HTERT RPE-1 (cell line): Measurements from ENCODE around the gene CLEC16A.

ENCODE experiments used
- in situ Hi-C: fragments of 300-500 bp; cut with MboI; formaldehyde crosslinking; loops from 4 replicates; pipeline ENCODE4 v1.14.3; 2020; ENCODE audit warnings: low sequenced_read_pairs

CLEC16A gene

DNA sequence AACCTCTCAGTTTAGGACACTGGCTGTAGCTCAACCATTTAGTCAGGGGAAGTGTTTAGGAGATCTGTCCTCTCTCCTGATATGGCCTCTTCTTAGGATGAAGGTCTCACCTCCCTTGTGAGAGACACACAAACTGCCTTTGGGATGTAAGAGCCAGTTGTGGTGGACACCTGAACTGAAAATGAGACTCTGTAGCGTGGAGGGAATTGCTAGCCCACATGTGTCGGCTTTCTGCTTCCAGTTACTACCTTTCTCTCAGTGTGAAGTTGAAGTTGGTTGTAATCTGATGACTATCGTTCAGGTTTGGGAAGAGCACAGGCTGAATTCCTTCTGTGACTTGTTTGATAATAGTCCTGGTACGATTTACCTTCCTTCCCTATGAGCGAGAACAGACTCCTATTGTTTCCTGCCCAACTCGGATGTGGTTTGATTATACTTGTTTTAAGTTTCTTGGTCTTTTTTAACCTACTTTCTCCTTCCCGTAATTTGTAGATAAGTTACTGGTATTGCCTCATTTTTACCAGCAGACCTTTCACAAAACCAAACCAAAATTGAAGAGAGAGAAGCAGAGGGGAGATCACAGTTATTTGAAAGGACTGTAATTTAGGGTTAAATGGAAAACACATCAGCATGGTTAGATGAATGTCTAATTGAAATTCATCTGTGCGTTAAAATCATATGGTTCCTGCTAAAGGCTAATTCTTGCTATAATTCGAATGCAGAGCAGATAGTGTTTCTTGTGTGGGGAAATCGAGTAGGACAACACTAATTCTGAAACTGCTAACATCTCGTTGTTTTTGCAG lies 43.2 kb downstream of the CLEC16A start:
- in situ Hi-C loops, result no loop called here

DNA sequence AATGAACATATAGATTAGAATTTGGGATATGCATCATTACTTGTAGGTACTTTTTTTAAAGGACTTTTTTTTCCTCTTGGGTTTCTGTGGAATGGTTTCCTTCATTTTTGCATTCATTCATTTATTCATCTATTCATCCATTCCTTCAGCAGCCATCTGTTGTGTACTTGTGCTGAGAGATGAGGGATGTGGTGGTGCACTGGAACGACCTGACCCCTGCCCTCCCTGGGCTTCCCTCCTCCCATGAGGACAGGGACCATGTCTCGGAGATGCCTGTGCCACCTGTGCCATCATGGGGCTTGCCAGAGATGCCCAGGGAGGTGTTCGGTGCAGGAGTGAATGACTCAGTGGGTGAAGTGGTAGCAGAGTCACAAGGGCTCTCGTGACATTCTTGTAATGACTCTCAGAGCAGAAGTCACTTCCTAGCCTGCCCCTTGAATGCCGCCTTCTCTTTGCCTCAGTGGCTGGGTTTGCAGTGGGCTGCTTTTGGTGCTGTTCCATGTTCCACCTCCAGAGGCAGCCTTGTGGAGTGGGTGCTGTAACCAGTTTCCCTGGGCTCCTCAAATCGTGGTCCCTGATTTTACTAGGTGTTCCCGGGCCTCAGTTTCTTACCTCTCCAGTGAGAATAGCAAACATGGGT lies 43.9 kb downstream of the CLEC16A start:
- in situ Hi-C loops, result no loop called here

DNA sequence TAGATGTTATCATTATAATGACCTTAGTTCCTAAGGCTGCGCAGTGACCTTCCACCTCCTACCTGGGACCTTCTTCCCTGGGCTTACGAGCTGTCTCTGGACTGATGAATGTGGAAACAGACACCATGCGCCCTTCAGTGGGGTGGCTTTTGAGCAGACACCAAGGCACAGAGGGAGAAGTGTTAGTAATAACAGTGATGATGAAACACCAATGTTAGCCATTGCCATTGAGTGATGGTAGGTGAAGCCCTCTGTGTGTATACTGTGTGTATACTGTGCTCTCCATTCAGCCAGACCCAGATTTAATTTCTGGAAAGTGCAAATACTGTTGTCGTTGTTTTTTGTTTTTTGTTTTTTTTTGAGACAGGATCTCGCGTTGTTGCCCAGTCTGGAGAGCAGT lies 44.5 kb downstream of the CLEC16A start:
- in situ Hi-C loops, result no loop called here

DNA sequence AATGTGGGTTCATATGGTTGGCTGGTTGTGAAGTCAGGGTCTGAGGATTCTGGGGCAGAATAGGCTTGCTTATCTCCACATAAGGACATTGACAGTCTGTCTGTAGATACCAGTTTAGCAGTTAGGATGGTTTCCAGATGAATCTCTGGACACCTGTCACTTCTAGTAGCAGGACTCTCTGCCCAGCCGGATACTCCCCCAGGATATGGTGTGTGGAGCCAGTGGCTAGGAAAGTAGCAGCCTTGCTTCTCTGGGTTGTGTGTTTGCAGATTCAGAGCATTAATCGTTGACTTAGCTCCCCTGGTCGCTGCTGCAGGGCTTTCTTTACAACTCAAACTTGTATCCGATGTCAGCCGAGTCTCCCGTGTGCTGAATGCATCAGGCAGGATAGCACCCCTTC lies 45.2 kb downstream of the CLEC16A start:
- in situ Hi-C loops, result no loop called here

DNA sequence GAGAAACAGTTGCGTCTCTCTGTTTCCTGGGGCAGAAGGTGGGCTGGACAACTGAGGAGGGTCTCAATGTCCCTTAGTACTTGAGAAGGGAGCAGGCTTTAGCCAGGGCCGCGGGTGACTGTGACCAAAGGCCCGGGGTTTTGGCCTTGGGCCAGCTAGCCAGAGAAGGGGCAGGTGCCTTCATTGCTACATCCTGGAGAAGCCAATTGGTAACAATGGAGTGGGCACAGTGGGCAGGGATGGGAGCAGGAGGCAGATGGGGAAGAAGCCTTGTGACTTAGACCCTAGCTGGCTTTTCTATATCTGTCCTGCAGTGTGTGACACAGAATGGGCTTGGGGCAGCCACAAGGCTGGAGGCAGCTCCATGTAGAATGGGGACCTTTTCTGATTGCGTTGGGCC lies 46.0 kb downstream of the CLEC16A start:
- in situ Hi-C loops, result no loop called here

DNA sequence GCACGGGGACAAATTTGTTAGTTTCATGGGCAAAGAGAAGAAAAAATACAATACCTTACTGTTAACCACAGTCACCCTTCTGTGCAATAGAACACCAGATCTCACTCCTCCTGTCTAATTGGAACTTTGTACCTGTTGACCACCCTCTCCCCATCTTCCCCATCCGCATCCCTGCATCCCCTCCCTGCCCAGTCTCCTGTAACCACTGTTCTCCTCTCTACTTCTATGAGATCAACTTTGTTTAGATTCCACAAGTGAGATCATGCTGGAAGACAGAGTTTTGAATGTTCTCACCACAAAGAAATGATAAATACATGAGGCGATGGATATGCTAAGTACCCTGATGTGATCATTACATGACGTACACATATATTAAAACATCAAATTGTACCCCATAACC lies 47.7 kb downstream of the CLEC16A start:
- in situ Hi-C loops, result no loop called here

DNA sequence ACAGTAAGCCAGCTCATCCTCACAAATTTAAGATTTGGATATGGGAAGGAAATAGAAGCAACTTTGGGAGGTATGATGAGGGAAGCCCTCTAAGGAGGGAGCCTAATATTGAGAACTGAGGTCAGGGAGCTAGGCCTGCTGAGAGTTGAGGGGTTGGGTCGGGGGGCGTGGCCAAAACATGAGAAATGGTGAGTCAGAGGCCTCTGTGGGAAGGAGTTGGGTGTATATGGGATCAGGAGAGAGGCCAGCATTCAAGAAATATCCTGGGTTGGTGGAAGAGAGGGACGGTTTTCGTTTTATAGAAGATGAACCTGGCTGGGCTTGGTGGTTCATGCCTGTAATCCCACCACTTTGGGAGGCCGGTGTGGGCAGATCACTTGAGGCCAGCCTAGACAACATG lies 48.4 kb downstream of the CLEC16A start:
- in situ Hi-C loops, result no loop called here

DNA sequence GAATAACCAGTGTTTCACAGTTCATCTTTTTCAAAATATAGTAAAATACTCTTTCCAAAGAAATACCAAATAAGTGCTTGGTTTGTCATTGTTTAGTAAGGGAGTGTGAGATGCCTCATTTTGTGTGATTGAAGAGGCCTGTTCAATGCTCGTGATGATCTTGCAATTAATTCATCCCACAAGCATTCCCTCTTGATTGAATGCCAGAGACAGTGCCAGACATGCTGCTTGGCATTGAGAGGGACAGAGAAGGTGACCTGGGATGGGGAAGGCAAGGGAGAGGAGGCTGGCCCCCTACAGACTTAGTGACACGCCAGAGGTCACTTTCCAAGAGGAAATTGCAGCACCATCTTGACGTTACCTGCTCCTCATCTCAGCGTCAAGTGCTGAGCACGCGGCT lies 49.3 kb downstream of the CLEC16A start:
- in situ Hi-C loops, result no loop called here

DNA sequence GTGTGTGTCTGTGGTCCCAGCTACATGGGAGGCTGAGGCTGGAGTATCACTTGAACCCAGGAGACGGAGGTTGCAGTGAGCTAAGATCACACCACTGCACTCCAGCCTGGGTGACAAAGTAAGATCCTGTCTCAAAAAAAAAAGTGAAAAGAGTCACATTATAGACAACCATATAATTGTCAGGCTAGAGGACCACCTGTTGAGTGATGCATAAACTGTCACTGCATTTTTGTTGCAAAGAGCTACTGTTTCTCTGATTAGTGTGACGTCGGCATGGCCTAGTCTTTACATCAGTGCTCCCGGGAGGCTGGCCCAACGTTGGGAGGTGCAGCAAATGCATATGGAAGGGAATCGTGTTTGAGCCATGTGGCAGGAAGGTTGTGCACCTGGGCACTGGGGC lies 50.2 kb downstream of the CLEC16A start:
- in situ Hi-C loops, result no loop called here

DNA sequence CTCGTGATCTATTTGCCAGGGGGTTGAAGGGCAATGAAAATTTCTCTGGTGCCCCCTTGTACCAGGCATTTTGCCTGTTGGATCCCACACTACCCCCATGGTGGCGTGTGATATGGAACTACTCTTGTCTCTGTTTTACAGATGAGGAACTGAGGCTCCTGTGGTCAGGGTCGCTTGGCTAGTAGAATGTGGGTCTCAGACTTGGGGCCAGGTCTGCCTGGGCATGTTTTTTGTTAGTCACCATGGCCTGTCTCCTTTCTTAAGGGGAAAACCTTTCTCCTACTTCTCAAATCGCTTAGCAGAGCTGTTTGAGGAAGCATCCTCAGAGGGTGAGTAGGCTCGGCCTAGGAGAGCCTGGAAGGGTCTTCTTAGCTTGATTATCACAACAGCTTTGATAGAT lies 51.2 kb downstream of the CLEC16A start:
- in situ Hi-C loops, result no loop called here

DNA sequence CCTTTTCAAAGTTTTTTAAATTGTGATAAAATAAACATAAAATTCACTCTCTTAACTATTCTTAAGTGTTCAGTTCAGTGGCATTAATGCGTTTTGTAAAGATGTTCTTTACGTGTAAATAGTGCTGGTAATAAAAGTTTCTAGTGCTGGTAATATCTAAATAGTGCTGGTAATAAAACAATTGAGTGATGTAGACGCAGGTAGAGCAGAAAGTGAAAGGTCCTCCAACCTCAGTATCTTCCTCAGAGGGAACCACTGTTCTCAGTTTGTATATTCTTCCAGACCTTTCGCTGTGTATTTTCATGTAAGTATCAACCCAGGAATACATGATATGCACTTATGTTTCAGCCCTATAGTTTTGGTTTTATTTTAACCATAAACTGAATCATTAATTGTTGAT lies 53.1 kb downstream of the CLEC16A start:
- in situ Hi-C loops, result no loop called here

DNA sequence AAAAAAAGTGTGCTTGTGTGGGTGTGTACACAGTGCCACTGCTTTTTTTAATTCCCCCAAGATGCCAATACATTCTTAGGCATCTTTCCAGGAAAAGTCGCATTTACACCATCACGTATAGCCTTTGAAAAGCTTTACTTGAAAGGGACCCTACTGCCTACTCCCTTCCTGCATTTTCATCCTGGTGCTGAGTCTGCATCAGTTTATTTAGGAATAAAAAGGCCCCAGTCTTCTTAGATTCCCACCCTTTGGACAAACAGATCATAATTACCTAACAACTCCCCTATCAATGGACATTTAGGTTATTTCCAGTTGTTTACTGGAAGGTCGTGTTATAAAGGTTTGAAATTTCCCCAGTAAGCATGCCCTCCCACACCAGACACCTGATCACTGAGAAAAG lies 54.9 kb downstream of the CLEC16A start:
- in situ Hi-C loops, result no loop called here

DNA sequence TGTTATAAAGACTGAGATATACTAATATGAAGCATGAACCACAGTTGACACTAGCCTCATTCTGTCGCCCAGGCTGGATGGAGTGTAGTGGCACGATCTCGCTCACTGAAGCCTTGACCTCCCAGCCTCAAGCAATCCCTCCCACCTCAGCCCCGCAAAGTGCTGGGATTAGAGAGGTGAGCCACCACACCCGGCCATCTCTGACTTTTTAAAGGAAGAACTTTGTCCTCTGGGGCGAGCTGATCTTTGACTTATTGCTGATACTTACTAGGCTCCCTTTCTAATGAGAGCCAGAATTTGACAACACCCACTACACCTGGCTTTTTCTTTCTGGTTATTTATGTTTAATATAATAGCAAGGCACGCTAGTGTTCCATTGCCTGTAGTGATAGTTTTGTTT lies 57.2 kb downstream of the CLEC16A start:
- in situ Hi-C loops, result no loop called here

DNA sequence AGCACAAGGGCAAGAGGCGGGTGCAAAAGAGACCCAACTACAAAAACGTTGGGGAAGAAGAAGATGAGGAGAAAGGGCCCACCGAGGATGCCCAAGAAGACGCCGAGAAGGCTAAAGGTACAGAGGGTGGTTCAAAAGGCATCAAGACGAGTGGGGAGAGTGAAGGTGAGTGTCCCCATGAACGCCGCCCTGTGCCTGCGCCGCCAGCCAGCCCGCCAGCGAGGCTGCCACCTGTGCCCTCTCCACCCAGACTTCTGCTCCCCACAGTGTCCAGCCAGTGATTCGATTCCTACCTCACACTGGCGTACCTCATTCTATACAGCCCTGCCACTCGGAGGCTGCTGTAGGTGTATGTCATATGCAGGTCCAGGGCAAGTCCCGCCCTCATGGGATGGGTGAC lies 58.8 kb downstream of the CLEC16A start:
- in situ Hi-C loops, result no loop called here

DNA sequence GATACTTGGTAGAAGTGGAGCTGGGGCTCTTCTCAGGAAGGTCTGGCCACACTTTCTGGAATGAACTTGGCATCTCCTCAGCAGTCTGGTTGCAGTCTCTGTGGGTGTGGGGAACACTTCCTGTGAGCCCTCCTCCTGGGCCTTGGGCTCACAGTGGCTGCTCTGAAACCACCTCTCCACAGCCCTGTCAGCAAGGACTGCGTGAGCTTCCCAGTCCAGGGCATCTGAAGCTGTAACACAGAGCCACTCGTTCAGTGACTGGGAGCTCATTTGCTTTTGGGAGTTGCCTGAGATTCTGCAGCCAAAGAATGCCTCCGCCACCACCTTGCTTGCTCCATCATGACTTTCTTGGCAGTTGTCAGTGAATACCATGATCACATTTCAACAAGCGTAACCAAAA lies 60.0 kb downstream of the CLEC16A start:
- in situ Hi-C loops, result no loop called here

DNA sequence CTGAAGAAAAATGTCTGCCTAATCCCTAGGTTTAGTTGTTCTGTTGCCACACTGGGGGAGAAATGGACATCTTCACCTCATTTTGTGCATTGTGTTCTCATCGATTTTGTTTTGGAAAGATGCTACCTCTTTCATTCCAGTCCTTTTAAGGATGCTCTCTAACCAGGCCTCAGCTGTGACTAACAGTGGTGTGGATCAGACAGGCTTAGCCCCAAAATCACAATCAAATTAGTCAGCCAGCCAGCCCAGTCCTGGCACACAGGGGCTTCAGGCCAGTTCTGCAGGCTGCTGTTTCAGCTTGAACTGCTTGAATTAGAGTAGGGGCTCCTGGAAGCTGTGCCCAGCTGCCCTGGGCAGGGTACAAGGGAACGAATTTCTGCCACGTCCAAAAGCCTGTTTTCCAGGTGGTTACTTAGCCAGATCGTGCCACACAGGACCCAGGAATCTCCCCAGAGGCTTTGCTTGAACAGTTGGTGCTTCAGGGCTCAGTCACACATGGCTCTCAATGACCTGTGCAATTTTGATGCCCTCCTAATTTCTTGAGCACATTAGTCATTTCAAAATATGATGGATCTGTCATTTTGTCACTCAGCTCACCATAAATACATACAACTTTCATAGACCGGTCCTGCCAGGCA lies 60.7 kb downstream of the CLEC16A start:
- in situ Hi-C loops, result no loop called here

DNA sequence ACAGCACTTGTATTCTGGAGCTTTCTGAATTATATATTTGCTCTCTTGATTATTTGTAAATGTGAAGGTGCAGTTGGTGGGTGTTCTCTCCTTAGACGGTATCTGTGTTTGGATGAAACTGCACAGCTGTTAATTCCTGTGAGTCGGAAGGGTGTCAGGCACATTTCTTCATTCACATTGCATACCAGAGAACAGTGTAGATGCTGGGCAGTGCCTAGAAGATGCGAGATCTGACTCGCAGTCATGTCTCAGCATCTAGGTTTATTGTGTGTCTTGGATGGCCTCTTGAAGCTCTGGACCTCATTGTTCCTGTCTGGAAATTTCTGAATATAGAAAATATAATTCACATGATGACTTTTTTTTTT lies 61.2 kb downstream of the CLEC16A start:
- in situ Hi-C loops, result no loop called here

DNA sequence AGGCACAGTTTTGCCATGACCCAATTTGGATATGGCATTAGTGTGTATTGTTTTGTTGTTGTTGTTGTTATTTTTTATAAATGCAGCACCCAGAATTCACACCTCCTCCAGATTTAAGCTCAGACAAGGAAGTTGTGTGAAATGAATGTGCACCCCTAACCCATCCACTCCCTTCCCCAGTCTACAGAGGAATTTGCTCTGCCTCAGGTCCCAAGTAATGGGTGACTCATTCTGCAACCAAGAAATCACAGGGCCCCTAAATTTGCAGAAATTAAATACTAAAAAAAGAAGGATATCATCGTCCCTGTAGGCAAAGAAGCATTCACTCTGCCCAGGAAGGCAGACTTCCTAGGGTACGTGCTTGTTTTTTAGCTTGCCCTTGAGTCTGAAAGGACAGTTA lies 62.3 kb downstream of the CLEC16A start:
- in situ Hi-C loops, result no loop called here

DNA sequence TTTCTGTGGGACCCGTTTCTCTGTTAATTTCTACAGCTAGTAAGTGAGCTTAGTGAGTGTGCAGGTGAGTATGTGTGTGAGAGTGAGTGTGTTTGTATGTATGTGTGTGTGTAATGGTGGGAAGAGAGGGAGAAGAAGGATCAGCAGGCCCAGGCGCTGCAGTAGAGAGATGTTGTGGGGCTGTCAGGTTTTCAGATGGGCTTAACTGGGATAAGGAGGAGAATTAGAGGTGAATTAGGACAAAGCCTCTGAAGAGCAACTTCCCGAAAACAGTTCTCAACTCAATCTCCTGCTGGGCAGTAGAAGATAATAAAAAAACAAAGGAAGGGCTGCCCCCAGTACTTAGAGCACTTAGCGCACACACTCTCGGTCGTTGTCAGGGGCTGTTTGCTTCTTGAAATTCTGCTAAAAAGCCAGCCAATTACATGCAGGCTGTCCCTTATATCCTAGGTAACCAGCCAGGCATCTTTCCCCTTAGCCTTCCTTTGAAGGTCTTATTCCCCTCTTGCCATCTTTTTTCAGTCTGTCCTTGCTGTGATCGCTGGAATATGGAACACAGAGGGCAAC lies 63.4 kb downstream of the CLEC16A start:
- in situ Hi-C loops, result no loop called here

DNA sequence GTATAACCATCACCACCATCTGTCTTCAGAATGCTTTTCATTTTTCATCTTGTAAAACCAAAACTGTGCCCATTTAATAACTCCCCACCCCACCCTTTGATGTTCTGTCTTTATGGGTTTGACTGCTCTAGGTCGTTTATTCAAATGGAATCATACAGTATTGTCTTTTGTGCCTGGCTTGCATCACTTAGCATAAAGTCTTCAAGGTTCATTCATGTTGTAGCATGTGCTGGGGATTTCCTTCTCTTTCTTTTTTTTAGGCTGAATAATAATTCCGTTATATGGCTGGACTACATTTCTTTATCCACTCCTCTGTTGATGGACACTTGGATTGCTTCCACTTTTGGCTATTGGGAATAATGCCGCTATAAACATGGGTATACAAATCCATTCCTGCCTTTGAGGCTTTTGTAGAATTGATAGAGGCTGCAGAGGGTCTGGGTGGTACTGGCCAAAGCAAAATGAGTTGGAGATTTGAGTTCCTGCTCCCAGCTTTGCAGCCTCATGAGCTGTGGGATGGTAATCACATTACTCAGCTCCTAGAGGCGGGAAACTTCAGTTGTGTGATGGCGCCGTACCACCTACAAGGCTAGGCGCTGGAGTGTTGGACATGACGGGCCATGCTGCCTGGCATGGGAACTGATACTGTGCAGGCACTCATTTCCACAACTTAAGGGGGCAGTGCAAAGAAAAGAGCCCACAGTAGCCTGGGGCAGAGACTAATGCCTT lies 64.8 kb downstream of the CLEC16A start:
- in situ Hi-C loops, result no loop called here

DNA sequence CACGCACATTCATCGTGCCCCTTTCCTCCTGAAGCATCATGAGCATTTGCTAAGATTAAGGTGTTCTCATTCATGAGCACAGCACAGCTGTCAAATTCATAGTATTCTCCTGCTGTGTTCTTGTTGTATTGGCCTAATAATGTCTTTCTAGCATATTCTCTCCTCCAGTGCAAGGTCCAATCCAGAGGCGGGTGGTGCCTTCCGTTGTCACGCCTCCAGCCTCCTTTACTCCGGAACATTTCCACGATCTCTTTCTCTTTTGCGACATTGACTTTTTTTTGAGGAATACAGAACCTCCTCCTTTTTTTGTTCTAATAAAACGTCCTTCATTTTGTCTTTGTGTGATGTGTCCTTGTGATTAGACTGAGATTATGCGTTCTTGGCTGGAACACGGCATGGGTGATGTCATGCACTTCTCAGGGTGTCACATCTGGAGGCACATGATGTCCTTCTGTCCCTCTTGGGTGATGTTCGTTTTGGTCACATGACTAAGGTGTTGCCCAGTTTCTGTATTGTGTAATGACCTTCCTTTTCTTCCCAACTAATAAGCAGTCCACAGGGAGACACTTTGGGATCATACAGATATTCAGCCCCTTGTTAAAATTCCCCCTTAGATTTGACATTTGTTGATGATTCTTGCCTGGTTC lies 66.3 kb downstream of the CLEC16A start:
- in situ Hi-C loops, result no loop called here
